ENCODE measurements around the gene GASK1A. TPM values are rescaled to one million over a fixed set of nuclear protein-coding genes. Genes with fewer than 3 reads are reported as not detected.

The GASK1A gene
- total RNA-seq, 1 donor from 2014 or later, result 10.6 TPM

- TF ChIP-seq POLR2A (IDR thresholded peaks at IDR 0.05) (no peak), POLR2AphosphoS5 (IDR thresholded peaks at IDR 0.05; ENCODE audit: insufficient read depth in 1 of 2, low read depth in 1 of 2) (no peak), CTCF (IDR thresholded peaks at IDR 0.05) (no peak)
- intact Hi-C loops (cut with DNase I), result no loop called here
Measured at GRCh38 chr3:43077707-43078106, 98.6 kb downstream of the GASK1A start.

GRCh38 chr3:43079536-43080332, 100.6 kb downstream of the GASK1A start:
- Histone ChIP-seq H3K36me3 (peaks cover 4 to 22% of the 10 kb centered on the region in 2 donors), H3K4me3 (no peak overlapping the region)
- intact Hi-C loops (cut with DNase I), result no loop called here

More at GRCh38 chr3:43077707-43078106, 98.6 kb downstream of the GASK1A start:
- Histone ChIP-seq H3K27ac (no peak overlapping the region), H3K36me3 (peaks cover 4 to 22% of the 10 kb centered on the region in 2 donors), H3K4me1 (no peaks in the 10 kb centered on the region), H3K27me3 (no peaks in the 10 kb centered on the region), H3K4me3 (no peak overlapping the region), H3K9me3 (no peaks in the 10 kb centered on the region)
- DNase-seq (ENCODE audit: extremely low spot score in 2 of 2), result no peak

GRCh38 chr3:43080726-43081568, 101.8 kb downstream of the GASK1A start:
- intact Hi-C loops (cut with DNase I), result no loop called here
- DNase-seq (ENCODE audit: extremely low spot score in 2 of 2), result peak in 1 of 2 donors; percentile 87
- Histone ChIP-seq H3K9me3 (no peaks in the 10 kb centered on the region), H3K36me3 (peaks cover 4 to 22% of the 10 kb centered on the region in 2 donors), H3K27ac (no peak overlapping the region), H3K27me3 (no peaks in the 10 kb centered on the region), H3K4me1 (no peaks in the 10 kb centered on the region), H3K4me3 (no peak overlapping the region)
- TF ChIP-seq CTCF (IDR thresholded peaks at IDR 0.05), result no peak
- TF ChIP-seq POLR2AphosphoS5 (IDR thresholded peaks at IDR 0.05; ENCODE audit: insufficient read depth in 1 of 2, low read depth in 1 of 2), result no peak
- no peak for TF ChIP-seq POLR2A (IDR thresholded peaks at IDR 0.05)

More at GRCh38 chr3:43079536-43080332, 100.6 kb downstream of the GASK1A start:
- Histone ChIP-seq H3K27ac (no peak overlapping the region), H3K9me3 (no peaks in the 10 kb centered on the region), H3K4me1 (no peaks in the 10 kb centered on the region), H3K27me3 (no peaks in the 10 kb centered on the region)
- peak in 1 of 2 donors; percentile 64 for DNase-seq (ENCODE audit: extremely low spot score in 2 of 2)
- no peak for TF ChIP-seq CTCF (IDR thresholded peaks at IDR 0.05)
- no peak for TF ChIP-seq POLR2AphosphoS5 (IDR thresholded peaks at IDR 0.05; ENCODE audit: insufficient read depth in 1 of 2, low read depth in 1 of 2)
- TF ChIP-seq POLR2A (IDR thresholded peaks at IDR 0.05), result no peak

- intact Hi-C loops (cut with DNase I), result no loop called here
- Histone ChIP-seq H3K9me3 (no peaks in the 10 kb centered on the region), H3K4me3 (no peak overlapping the region), H3K4me1 (no peaks in the 10 kb centered on the region), H3K27ac (no peak overlapping the region), H3K27me3 (no peaks in the 10 kb centered on the region), H3K36me3 (peaks cover 4 to 22% of the 10 kb centered on the region in 2 donors)
- peak; percentile 55 to 64 for DNase-seq (ENCODE audit: extremely low spot score in 2 of 2)
- no peak for TF ChIP-seq POLR2A (IDR thresholded peaks at IDR 0.05)
- no peak for TF ChIP-seq CTCF (IDR thresholded peaks at IDR 0.05)
- no peak for TF ChIP-seq POLR2AphosphoS5 (IDR thresholded peaks at IDR 0.05; ENCODE audit: insufficient read depth in 1 of 2, low read depth in 1 of 2)
Measured at GRCh38 chr3:43081796-43082195, 102.7 kb downstream of the GASK1A start.

Data from vagina (tissue), 2 donors.